IMR-90 (cell line): ENCODE data around the gene IQGAP2.

Experiments used
- CEBPB ChIP-seq: IDR thresholded peaks from 2 replicates; pipeline ENCODE4 v1.6.1; 2012; ENCODE audit warnings: low read depth, low read length, improper control_type of control experiment
- NFE2L2 ChIP-seq: fragments of 150-350 bp; IDR thresholded peaks from 2 replicates; pipeline ENCODE4 v1.6.1; 2016; ENCODE audit warnings: low read depth, mild to moderate bottlenecking, low read length
- POLR2A ChIP-seq: IDR thresholded peaks from 2 replicates; pipeline ENCODE4 v1.6.1; 2012; ENCODE audit warnings: mild to moderate bottlenecking, low read depth, low read length
- RAD21 ChIP-seq: IDR thresholded peaks from 2 replicates; pipeline ENCODE4 v1.6.1; 2012; ENCODE audit warnings: low read length, improper control_type of control experiment
- RCOR1 ChIP-seq: IDR thresholded peaks from 2 replicates; pipeline ENCODE4 v1.6.1; 2012; ENCODE audit warnings: mild to moderate bottlenecking, low read length, improper control_type of control experiment; ENCODE audit not compliant: insufficient replicate concordance
- RFX5 ChIP-seq: IDR thresholded peaks from 2 replicates; pipeline ENCODE4 v1.8.0; 2012; ENCODE audit warnings: low read depth, mild to moderate bottlenecking, low read length, moderate library complexity
- TF ChIP-seq, protein P1 (sequence below): conservative IDR thresholded peaks from 2 replicates; pipeline ENCODE4 v1.5.1; 2012; ENCODE audit warnings: mild to moderate bottlenecking, low read depth, low read length, improper control_type of control experiment
- TF ChIP-seq, protein P2 (sequence below): fragments of 150-350 bp; IDR thresholded peaks from 2 replicates; pipeline ENCODE4 v1.6.1; 2017; ENCODE audit warnings: mild to moderate bottlenecking, antibody characterized with exemption, low read length, low read depth
- TF ChIP-seq, protein P3 (sequence below): fragments of 150-350 bp; IDR thresholded peaks from 2 replicates; pipeline ENCODE4 v1.6.1; 2016; ENCODE audit warnings: low read depth, mild to moderate bottlenecking, low read length, moderate library complexity, borderline replicate concordance

DNA sequence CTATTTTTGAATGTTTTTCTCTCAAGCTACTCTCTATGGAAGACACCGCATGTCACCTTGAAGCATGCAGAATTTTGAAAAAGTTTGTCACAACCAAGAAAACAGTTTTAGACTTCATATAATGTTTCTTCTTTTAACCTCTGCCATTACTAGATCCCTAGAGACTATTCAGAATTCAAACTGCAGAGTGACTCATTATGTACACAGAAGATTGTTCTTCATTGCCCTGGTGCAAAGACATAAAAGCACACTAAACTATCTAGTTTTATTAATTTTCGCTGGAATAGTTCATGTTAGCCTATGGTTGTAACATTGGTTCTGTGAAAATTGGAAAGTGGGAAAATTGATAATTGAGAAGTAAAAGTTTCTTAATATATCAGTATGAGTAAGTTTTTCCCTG, 201.8 kb downstream of the IQGAP2 start:
- TF ChIP-seq POLR2A (no peak), RFX5 (no peak), RAD21 (no peak), CEBPB (no peak), NFE2L2 (no peak), RCOR1 (no peak)
- TF ChIP-seq, protein P1, sequence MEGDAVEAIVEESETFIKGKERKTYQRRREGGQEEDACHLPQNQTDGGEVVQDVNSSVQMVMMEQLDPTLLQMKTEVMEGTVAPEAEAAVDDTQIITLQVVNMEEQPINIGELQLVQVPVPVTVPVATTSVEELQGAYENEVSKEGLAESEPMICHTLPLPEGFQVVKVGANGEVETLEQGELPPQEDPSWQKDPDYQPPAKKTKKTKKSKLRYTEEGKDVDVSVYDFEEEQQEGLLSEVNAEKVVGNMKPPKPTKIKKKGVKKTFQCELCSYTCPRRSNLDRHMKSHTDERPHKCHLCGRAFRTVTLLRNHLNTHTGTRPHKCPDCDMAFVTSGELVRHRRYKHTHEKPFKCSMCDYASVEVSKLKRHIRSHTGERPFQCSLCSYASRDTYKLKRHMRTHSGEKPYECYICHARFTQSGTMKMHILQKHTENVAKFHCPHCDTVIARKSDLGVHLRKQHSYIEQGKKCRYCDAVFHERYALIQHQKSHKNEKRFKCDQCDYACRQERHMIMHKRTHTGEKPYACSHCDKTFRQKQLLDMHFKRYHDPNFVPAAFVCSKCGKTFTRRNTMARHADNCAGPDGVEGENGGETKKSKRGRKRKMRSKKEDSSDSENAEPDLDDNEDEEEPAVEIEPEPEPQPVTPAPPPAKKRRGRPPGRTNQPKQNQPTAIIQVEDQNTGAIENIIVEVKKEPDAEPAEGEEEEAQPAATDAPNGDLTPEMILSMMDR = no peak
- TF ChIP-seq, protein P2, sequence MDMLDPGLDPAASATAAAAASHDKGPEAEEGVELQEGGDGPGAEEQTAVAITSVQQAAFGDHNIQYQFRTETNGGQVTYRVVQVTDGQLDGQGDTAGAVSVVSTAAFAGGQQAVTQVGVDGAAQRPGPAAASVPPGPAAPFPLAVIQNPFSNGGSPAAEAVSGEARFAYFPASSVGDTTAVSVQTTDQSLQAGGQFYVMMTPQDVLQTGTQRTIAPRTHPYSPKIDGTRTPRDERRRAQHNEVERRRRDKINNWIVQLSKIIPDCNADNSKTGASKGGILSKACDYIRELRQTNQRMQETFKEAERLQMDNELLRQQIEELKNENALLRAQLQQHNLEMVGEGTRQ = no peak
- TF ChIP-seq, protein P3, sequence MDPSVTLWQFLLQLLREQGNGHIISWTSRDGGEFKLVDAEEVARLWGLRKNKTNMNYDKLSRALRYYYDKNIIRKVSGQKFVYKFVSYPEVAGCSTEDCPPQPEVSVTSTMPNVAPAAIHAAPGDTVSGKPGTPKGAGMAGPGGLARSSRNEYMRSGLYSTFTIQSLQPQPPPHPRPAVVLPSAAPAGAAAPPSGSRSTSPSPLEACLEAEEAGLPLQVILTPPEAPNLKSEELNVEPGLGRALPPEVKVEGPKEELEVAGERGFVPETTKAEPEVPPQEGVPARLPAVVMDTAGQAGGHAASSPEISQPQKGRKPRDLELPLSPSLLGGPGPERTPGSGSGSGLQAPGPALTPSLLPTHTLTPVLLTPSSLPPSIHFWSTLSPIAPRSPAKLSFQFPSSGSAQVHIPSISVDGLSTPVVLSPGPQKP = no peak
